OCI-LY3 (cell line): ENCODE data around the gene ZNF17.

Experiments used
- H2AFZ ChIP-seq: fragments of 200-600, 300-600 bp; shearing (Covaris generic); 2 replicates; pipeline ENCODE4 v1.6.0; 2014; ENCODE audit warnings: antibody characterized with exemption, low read depth, low read length
- H3K27ac ChIP-seq: fragments of 200-600, 300-600 bp; sonication (generic); 2 replicates; pipeline ENCODE4 v1.5.1; 2014; ENCODE audit warnings: mild to moderate bottlenecking, low read length, moderate library complexity, mixed read lengths
- H3K27me3 ChIP-seq: fragments of 200-600, 300-600 bp; sonication (generic); 2 replicates; pipeline ENCODE4 v1.6.1; 2014; ENCODE audit warnings: low read depth, low read length, mixed read lengths
- H3K36me3 ChIP-seq: fragments of 200-600, 300-600 bp; sonication (generic); replicated peaks from 2 replicates; pipeline ENCODE3; 2014; ENCODE audit warnings: low read depth, low read length, mixed read lengths
- H3K4me1 ChIP-seq: fragments of 300-600, 200-600 bp; sonication (generic); 2 replicates; pipeline ENCODE4 v1.6.1; 2014; ENCODE audit warnings: low read length, mixed read lengths
- H3K4me2 ChIP-seq: fragments of 200-600, 300-600 bp; sonication (generic); 2 replicates; pipeline ENCODE4 v1.6.1; 2014; ENCODE audit warnings: low read length, mixed read lengths
- H3K4me3 ChIP-seq: fragments of 300-600, 200-600 bp; sonication (generic); 2 replicates; pipeline ENCODE4 v1.5.1; 2014; ENCODE audit warnings: antibody characterized with exemption, mild to moderate bottlenecking, low read length, moderate library complexity
- H3K79me2 ChIP-seq: fragments of 300-600, 200-600 bp; shearing (Covaris generic); 2 replicates; pipeline ENCODE4 v1.6.1; 2014; ENCODE audit warnings: mild to moderate bottlenecking, low read length, mixed read lengths
- H3K9ac ChIP-seq: fragments of 300-600, 200-600 bp; shearing (Covaris generic); 2 replicates; pipeline ENCODE4 v1.6.0; 2014; ENCODE audit warnings: mild to moderate bottlenecking, low read length, moderate library complexity
- H3K9me3 ChIP-seq: fragments of 200-600, 300-600 bp; shearing (Covaris generic); 2 replicates; pipeline ENCODE4 v1.6.1; 2014; ENCODE audit warnings: low read length, mixed read lengths; ENCODE audit not compliant: insufficient read depth
- H4K20me1 ChIP-seq: fragments of 200-600, 300-600 bp; sonication (generic); 2 replicates; pipeline ENCODE4 v1.6.1; 2016; ENCODE audit warnings: low read length, mixed read lengths; ENCODE audit not compliant: insufficient read depth
- EZH2phosphoT487 ChIP-seq: fragments of 200-600 bp; shearing (Covaris generic); IDR thresholded peaks from 2 replicates; pipeline ENCODE4 v1.6.1; 2018; ENCODE audit warnings: antibody characterized with exemption, mixed run types, low read depth
- TF ChIP-seq, protein P1 (sequence below): fragments of 200-600, 300-600 bp; sonication (generic); IDR thresholded peaks from 2 replicates; pipeline ENCODE4 v1.5.1; 2014; ENCODE audit warnings: antibody characterized with exemption, low read length, low read depth

The ZNF17 gene

DNA sequence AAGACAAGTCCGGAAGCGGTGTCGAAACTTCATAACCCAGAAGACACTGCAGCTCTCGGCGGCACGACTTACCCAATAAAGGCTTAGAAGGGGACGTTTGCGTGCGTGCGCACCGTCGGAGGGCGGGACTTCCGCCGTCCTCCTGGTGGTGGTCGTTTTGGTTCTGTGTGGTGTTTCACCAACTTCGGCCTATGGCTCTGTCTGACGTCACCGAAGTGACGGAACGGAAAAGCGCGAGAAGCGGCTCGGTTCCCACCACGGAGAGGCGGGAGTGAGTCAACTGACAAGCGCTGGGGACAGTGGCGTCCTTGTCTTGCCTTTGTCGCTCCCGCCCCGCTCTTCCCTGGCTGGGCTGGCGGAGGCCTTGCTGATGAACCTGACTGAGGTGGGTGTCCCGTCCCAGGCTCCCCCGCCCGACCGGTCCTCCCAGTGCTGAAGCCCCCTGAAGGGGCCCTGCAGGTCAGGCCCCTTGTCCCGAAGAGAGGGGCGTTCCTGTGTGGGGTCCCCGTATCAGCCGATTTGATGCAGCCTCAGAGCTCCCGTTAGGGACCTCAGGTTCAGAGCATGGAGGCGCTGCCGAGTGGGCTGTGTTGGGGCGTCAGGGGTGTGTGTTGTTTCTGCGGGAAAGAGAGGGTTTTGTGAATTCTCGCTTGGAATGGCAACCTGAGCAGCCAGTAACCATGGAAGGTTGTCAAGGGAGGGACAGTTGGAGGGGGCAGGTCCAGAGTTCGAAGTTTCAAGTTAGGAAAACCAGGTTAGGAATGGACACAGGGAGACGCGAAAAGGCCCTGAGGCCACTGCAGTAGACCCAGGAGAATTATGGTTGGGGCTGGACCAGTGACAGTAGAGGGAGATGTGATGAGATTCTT lies 21.0 kb upstream of the ZNF17 start, which contains the start of gene ZNF548:
TSS of gene ZNF548 (plus strand) at position 125 of the 869 bp plus-strand sequence. CDS start at position 371, 246 bp downstream.
- H3K27ac ChIP-seq = peak within 1 kb of the TSS; percentile 61
- peaks cover 22% of the 10 kb centered on the region for H3K4me1 ChIP-seq
- H3K79me2 ChIP-seq = peaks cover 46% of the 10 kb centered on the region
- H3K9me3 ChIP-seq = no peaks in the 10 kb centered on the region
- peak within 1 kb of the TSS; percentile 87 for H3K4me3 ChIP-seq
- TF ChIP-seq, protein P1, sequence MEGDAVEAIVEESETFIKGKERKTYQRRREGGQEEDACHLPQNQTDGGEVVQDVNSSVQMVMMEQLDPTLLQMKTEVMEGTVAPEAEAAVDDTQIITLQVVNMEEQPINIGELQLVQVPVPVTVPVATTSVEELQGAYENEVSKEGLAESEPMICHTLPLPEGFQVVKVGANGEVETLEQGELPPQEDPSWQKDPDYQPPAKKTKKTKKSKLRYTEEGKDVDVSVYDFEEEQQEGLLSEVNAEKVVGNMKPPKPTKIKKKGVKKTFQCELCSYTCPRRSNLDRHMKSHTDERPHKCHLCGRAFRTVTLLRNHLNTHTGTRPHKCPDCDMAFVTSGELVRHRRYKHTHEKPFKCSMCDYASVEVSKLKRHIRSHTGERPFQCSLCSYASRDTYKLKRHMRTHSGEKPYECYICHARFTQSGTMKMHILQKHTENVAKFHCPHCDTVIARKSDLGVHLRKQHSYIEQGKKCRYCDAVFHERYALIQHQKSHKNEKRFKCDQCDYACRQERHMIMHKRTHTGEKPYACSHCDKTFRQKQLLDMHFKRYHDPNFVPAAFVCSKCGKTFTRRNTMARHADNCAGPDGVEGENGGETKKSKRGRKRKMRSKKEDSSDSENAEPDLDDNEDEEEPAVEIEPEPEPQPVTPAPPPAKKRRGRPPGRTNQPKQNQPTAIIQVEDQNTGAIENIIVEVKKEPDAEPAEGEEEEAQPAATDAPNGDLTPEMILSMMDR = no peak; the same call in 1 of the 2 replicates
- TF ChIP-seq EZH2phosphoT487 = no peak
- H3K9ac ChIP-seq = peak within 1 kb of the TSS; percentile 86
- H3K4me2 ChIP-seq = peak within 1 kb of the TSS; percentile 80
- no peaks in the 10 kb centered on the region for H3K27me3 ChIP-seq
- H4K20me1 ChIP-seq = 0 out of 2 replicates have a peak, but pooled peaks cover 9% of the 10 kb centered on the region
- H3K36me3 ChIP-seq = peaks cover 14% of the 10 kb centered on the region
- peak within 1 kb of the TSS; percentile 80 for H2AFZ ChIP-seq

DNA sequence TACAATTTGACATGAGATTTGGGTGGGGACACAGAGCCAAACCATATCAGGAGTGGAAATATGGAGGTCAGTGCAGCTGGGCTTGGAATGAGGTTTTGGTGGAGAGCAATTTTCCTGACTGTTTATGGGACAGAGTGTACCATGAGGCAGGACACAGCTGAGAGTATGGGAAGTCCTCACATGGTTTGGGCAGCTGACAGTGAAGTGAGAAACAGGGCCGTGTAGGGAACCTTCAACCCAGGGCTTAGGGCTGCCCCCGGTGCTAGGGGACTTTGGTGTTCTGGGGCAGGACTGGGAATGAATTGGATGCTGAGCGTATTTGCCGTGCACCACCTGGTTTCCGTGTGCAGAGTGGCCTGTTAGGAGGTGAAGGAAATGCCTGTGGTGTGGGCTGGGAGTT lies 15.3 kb upstream of the ZNF17 start:
- Histone ChIP-seq H3K79me2 (peaks cover 42% of the 10 kb centered on the region), H3K36me3 (peaks cover 49% of the 10 kb centered on the region), H4K20me1 (0 out of 2 replicates have a peak, but pooled peaks cover 9% of the 10 kb centered on the region), H3K9me3 (no peaks in the 10 kb centered on the region), H3K4me1 (peaks cover 13% of the 10 kb centered on the region), H2AFZ (no peak overlapping the region), H3K9ac (no peak overlapping the region), H3K4me2 (no peak overlapping the region), H3K27me3 (no peaks in the 10 kb centered on the region), H3K27ac (no peak overlapping the region), H3K4me3 (no peak overlapping the region)
- TF ChIP-seq, protein P1 = no peak
- TF ChIP-seq EZH2phosphoT487 = no peak

DNA sequence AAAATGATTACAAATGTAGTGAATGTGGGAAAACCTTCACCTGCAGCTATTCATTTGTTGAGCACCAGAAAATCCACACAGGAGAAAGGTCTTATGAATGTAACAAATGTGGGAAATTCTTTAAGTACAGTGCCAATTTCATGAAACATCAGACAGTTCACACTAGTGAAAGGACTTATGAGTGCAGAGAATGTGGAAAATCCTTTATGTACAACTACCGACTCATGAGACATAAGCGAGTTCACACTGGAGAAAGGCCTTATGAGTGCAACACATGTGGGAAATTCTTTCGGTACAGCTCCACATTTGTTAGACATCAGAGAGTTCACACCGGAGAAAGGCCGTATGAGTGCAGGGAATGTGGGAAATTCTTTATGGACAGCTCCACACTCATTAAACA lies 12.1 kb upstream of the ZNF17 start:
- no peak overlapping the region for H3K9ac ChIP-seq
- H3K27me3 ChIP-seq = no peaks in the 10 kb centered on the region
- H3K27ac ChIP-seq = no peak overlapping the region
- H3K9me3 ChIP-seq = no peaks in the 10 kb centered on the region
- H3K79me2 ChIP-seq = peaks cover 14% of the 10 kb centered on the region
- H3K4me1 ChIP-seq = peaks cover 4% of the 10 kb centered on the region; the same call in 1 of the 2 replicates
- TF ChIP-seq, protein P1 = no peak
- TF ChIP-seq EZH2phosphoT487 = no peak
- no peak overlapping the region for H2AFZ ChIP-seq
- no peak overlapping the region for H3K4me2 ChIP-seq
- no peak overlapping the region for H3K4me3 ChIP-seq
- peaks cover 62% of the 10 kb centered on the region for H3K36me3 ChIP-seq
- H4K20me1 ChIP-seq = 0 out of 2 replicates have a peak, but pooled peaks cover 7% of the 10 kb centered on the region
